HG02938 (cell line): Measurements from ENCODE around the gene AMMECR1.
A peak's percentile ranks its signal among the peaks of the same experiment; 100 is the strongest.

Experiments used
- ATAC-seq: cut with Tn5 transposase; IDR thresholded peaks from one replicate; pipeline ENCODE4 v1.9.1; 2021; ENCODE audit warnings: mild to moderate bottlenecking, moderate library complexity; ENCODE audit not compliant: unreplicated experiment

Gene AMMECR1

GRCh38 chrX:110311437-110312230 lies 6.3 kb downstream of the AMMECR1 start:
- no peak for ATAC-seq

- ATAC-seq = peak; percentile 88
These were observed 7.0 kb downstream of the AMMECR1 start for GRCh38 chrX:110310896-110311295.

GRCh38 chrX:110310000-110310790 lies 7.7 kb downstream of the AMMECR1 start:
- no peak for ATAC-seq

GRCh38 chrX:110308220-110308619 lies 9.7 kb downstream of the AMMECR1 start:
- ATAC-seq = no peak

GRCh38 chrX:110304884-110305283 lies 13.0 kb downstream of the AMMECR1 start:
- ATAC-seq = no peak

- no peak for ATAC-seq
These were observed 13.5 kb downstream of the AMMECR1 start for GRCh38 chrX:110304371-110304770.

- no peak for ATAC-seq
These were observed 14.9 kb downstream of the AMMECR1 start for GRCh38 chrX:110302975-110303374.

GRCh38 chrX:110301194-110301593 lies 16.7 kb downstream of the AMMECR1 start:
- no peak for ATAC-seq

GRCh38 chrX:110294087-110294486 lies 23.8 kb downstream of the AMMECR1 start:
- no peak for ATAC-seq

GRCh38 chrX:110293658-110294057 lies 24.2 kb downstream of the AMMECR1 start:
- no peak for ATAC-seq

GRCh38 chrX:110287605-110288004 lies 30.3 kb downstream of the AMMECR1 start:
- no peak for ATAC-seq

GRCh38 chrX:110286106-110286505 lies 31.8 kb downstream of the AMMECR1 start:
- ATAC-seq = no peak

- ATAC-seq = no peak
These were observed 33.7 kb downstream of the AMMECR1 start for GRCh38 chrX:110284159-110284558.

- no peak for ATAC-seq
These were observed 35.0 kb downstream of the AMMECR1 start for GRCh38 chrX:110282922-110283321.

GRCh38 chrX:110281377-110281776 lies 36.5 kb downstream of the AMMECR1 start:
- ATAC-seq = no peak

GRCh38 chrX:110280954-110281353 lies 36.9 kb downstream of the AMMECR1 start:
- no peak for ATAC-seq

GRCh38 chrX:110277609-110278008 lies 40.3 kb downstream of the AMMECR1 start:
- no peak for ATAC-seq

GRCh38 chrX:110276778-110277177 lies 41.1 kb downstream of the AMMECR1 start:
- ATAC-seq = peak; percentile 83

- no peak for ATAC-seq
These were observed 49.0 kb downstream of the AMMECR1 start for GRCh38 chrX:110268886-110269285.

- no peak for ATAC-seq
These were observed 49.5 kb downstream of the AMMECR1 start for GRCh38 chrX:110268395-110268794.

GRCh38 chrX:110267874-110268273 lies 50.0 kb downstream of the AMMECR1 start:
- ATAC-seq = no peak

- ATAC-seq = no peak
These were observed 52.2 kb downstream of the AMMECR1 start for GRCh38 chrX:110265661-110266060.
